HUES6 (cell line): ENCODE data around the gene OXTR.

Source experiments
- H3K27ac ChIP-seq: 2 replicates; pipeline ENCODE4 v1.7.0; 2013; ENCODE audit warnings: low read depth, mild to moderate bottlenecking, low read length, inconsistent platforms
- H3K27me3 ChIP-seq: 2 replicates; pipeline ENCODE4 v1.6.1; 2013; ENCODE audit warnings: low read length; ENCODE audit not compliant: control insufficient read depth, insufficient read depth
- H3K36me3 ChIP-seq: 2 replicates; pipeline ENCODE4 v1.6.1; 2013; ENCODE audit warnings: low read length; ENCODE audit not compliant: control insufficient read depth, insufficient read depth
- H3K4me1 ChIP-seq: 2 replicates; pipeline ENCODE4 v1.6.1; 2013; ENCODE audit warnings: low read length; ENCODE audit not compliant: control insufficient read depth, insufficient read depth
- H3K4me3 ChIP-seq: 2 replicates; pipeline ENCODE4 v1.5.1; 2013; ENCODE audit warnings: low read depth, low read length
- H3K9ac ChIP-seq: one replicate; pipeline ENCODE4 v1.6.1; 2013; ENCODE audit warnings: mild to moderate bottlenecking, low read length
- H3K9me3 ChIP-seq: 2 replicates; pipeline ENCODE4 v1.6.1; 2013; ENCODE audit warnings: low read depth, low read length; ENCODE audit not compliant: control insufficient read depth, insufficient read depth

The OXTR gene

GRCh38 chr3:8741581-8742261, 27.7 kb downstream of the OXTR start:
- Histone ChIP-seq H3K27me3 (peaks cover 5% of the 10 kb centered on the region; the same call in 1 of the 2 replicates), H3K36me3 (no peaks in the 10 kb centered on the region), H3K9ac (peak overlapping the region; percentile 69), H3K9me3 (no peaks in the 10 kb centered on the region), H3K27ac (peak overlapping the region; percentile 19; the same call in 1 of the 2 replicates), H3K4me1 (peaks cover 37% of the 10 kb centered on the region), H3K4me3 (peak overlapping the region; percentile 52)

DNA sequence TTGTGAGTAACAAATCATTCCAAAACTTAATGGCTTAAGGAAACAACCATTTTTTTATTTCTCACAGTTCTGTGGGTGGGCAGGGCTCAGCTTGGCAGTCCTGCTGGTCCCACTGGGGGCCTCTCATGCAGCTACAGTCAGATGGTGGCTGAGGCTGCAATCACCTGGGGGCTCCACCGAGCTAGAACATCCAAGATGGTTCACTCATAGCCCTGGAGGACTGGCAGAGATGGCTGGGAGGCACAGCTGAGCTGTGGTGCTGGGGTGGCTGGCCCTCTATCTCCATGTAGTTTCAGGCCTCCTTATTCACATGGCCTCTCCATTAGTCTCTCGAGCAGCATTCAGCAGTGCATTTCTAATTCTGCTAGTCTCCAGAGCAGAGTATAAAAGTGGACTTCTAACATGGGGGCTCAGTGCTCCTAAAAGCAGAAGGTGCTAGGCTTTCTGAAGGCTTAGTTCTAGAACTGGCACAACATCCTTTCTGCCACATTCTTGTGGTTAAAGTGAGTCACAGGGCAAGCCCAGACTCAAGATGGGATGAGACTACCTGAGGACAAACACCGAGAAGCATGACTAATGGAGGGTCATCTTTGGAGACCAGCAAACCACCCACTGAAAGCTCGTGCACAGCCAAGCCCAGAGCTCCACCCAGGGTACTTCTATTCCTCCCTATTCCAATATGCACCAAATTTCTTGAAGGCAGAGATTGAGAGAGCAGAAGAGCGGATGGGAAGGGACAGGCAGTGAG, 29.5 kb downstream of the OXTR start:
- Histone ChIP-seq H3K4me1 (peaks cover 37% of the 10 kb centered on the region), H3K27me3 (peaks cover 5% of the 10 kb centered on the region; the same call in 1 of the 2 replicates), H3K36me3 (no peaks in the 10 kb centered on the region), H3K27ac (no peak overlapping the region), H3K4me3 (no peak overlapping the region), H3K9ac (no peak overlapping the region), H3K9me3 (no peaks in the 10 kb centered on the region)

- H3K9ac ChIP-seq, result no peak overlapping the region
Measured at GRCh38 chr3:8738639-8739038, 30.8 kb downstream of the OXTR start.

DNA sequence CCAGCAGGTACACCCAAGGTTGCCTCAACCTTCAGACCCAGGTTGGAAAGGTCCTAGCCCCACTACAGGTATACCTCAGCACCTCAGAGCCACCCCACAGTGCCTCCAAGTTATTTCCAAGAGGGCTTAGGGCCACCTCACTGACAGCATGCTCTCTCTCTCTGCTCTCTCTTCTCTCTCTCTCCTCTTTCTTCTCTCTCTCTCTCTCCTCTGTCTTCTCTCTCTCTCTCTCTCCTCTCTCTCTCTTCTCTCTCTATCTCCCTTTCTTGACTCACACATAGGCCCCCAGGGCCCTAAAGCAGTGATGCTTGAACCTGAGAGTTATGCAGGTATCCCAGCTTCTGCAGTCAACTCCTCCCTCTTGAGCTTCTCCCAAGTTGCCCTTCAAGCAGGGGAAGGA, 31.6 kb downstream of the OXTR start:
- Histone ChIP-seq H3K27ac (no peak overlapping the region), H3K9ac (no peak overlapping the region), H3K9me3 (no peaks in the 10 kb centered on the region), H3K4me1 (peaks cover 31% of the 10 kb centered on the region), H3K27me3 (peaks cover 5% of the 10 kb centered on the region; the same call in 1 of the 2 replicates), H3K36me3 (no peaks in the 10 kb centered on the region), H3K4me3 (no peak overlapping the region)

More at GRCh38 chr3:8738639-8739038, 30.8 kb downstream of the OXTR start:
- H3K9me3 ChIP-seq, result no peaks in the 10 kb centered on the region
- peaks cover 34% of the 10 kb centered on the region for H3K4me1 ChIP-seq
- H3K27ac ChIP-seq, result no peak overlapping the region
- H3K4me3 ChIP-seq, result no peak overlapping the region
- peaks cover 5% of the 10 kb centered on the region; the same call in 1 of the 2 replicates for H3K27me3 ChIP-seq
- no peaks in the 10 kb centered on the region for H3K36me3 ChIP-seq

DNA sequence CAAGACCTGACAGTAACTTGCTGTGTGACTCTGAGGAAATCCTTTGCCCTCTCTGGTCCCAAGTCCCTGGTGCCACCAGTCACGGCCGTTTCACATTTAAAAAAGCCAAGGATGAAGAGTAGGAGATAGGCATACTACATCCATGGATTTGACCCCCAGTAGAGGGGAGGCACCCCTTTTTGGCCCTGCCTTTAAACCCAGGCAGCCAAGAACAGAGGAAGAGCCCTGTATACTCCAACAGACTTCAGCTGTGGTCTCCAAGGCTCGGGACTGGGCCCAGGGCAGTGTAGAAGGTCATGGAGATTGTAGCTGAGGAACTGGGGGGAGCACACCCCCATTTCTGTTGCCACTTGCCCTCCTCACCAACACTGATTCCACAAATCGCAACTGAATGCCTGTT, 32.1 kb downstream of the OXTR start:
- H3K36me3 ChIP-seq, result no peaks in the 10 kb centered on the region
- no peak overlapping the region for H3K4me3 ChIP-seq
- H3K9me3 ChIP-seq, result no peaks in the 10 kb centered on the region
- no peak overlapping the region for H3K27ac ChIP-seq
- H3K9ac ChIP-seq, result no peak overlapping the region
- H3K27me3 ChIP-seq, result peaks cover 5% of the 10 kb centered on the region; the same call in 1 of the 2 replicates
- peaks cover 26% of the 10 kb centered on the region for H3K4me1 ChIP-seq

GRCh38 chr3:8736436-8736835, 33.0 kb downstream of the OXTR start:
- no peak overlapping the region for H3K9ac ChIP-seq
- no peak overlapping the region for H3K27ac ChIP-seq
- H3K4me3 ChIP-seq, result no peak overlapping the region
- H3K36me3 ChIP-seq, result no peaks in the 10 kb centered on the region
- peaks cover 19% of the 10 kb centered on the region; the same call in 1 of the 2 replicates for H3K4me1 ChIP-seq
- H3K27me3 ChIP-seq, result peaks cover 8% of the 10 kb centered on the region; the same call in 1 of the 2 replicates
- H3K9me3 ChIP-seq, result no peaks in the 10 kb centered on the region

DNA sequence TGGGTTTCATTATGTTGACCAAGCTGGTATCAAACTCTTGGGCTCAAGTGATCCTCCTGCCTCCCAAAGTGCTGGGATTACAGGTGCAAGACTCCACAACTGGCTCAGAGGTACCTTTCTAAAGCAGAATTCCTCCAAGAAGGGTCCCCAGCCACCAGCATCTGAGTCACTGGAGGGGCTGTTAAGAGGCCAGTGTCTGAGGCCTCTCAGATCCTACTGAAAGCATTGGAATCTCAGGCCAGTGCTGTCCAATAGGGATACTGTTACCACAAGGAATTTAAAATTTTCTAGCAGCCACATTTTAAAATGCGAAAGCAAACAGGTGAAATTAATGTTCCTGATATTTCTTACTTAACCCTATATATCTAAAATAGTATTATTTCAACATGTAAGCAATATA, 34.5 kb downstream of the OXTR start:
- H3K36me3 ChIP-seq, result no peaks in the 10 kb centered on the region
- no peak overlapping the region for H3K27ac ChIP-seq
- H3K4me1 ChIP-seq, result peaks cover 7% of the 10 kb centered on the region; the same call in 1 of the 2 replicates
- H3K4me3 ChIP-seq, result no peak overlapping the region
- H3K9ac ChIP-seq, result no peak overlapping the region
- H3K27me3 ChIP-seq, result peaks cover 8% of the 10 kb centered on the region; the same call in 1 of the 2 replicates
- no peaks in the 10 kb centered on the region for H3K9me3 ChIP-seq

GRCh38 chr3:8734137-8734878, 35.1 kb downstream of the OXTR start:
- Histone ChIP-seq H3K9me3 (no peaks in the 10 kb centered on the region), H3K27me3 (peaks cover 8% of the 10 kb centered on the region; the same call in 1 of the 2 replicates), H3K27ac (no peak overlapping the region), H3K36me3 (no peaks in the 10 kb centered on the region), H3K4me1 (peaks cover 7% of the 10 kb centered on the region; the same call in 1 of the 2 replicates), H3K4me3 (no peak overlapping the region), H3K9ac (no peak overlapping the region)

GRCh38 chr3:8733332-8734094, 35.9 kb downstream of the OXTR start, which contains the start of gene CAV3:
CAV3 (plus strand) TSS chr3:8733802; CDS start chr3:8733877, 75 bp downstream.
- Histone ChIP-seq H3K27ac (no peak within 1 kb of the TSS), H3K4me1 (peaks cover 7% of the 10 kb centered on the region; the same call in 1 of the 2 replicates), H3K9me3 (no peaks in the 10 kb centered on the region), H3K27me3 (peaks cover 8% of the 10 kb centered on the region; the same call in 1 of the 2 replicates), H3K36me3 (no peaks in the 10 kb centered on the region), H3K4me3 (no peak within 1 kb of the TSS), H3K9ac (no peak within 1 kb of the TSS)

GRCh38 chr3:8732413-8732812, 37.0 kb downstream of the OXTR start:
- Histone ChIP-seq H3K4me3 (no peak overlapping the region), H3K9me3 (no peaks in the 10 kb centered on the region), H3K36me3 (no peaks in the 10 kb centered on the region), H3K9ac (no peak overlapping the region), H3K27me3 (peaks cover 3% of the 10 kb centered on the region; the same call in 1 of the 2 replicates), H3K27ac (no peak overlapping the region), H3K4me1 (peaks cover 7% of the 10 kb centered on the region; the same call in 1 of the 2 replicates)
